Activated T-helper 1 cell treated with anti-CD3 and anti-CD28 coated beads, Interleukin-12 subunit alpha, Interleukin-12 subunit beta, Interleukin-2, Interleukin-4 antibody, amounts not matched to agents 30 ng/mL and 10 ng/mL and 1 ng/mL, durations not matched to agents 14 hours and 24 hours and 36 hours (primary cell): ENCODE data around the gene PIEZO2. TPM values are rescaled to one million over a fixed set of nuclear protein-coding genes. Genes with fewer than 3 reads are reported as not detected.
"Not testable (repeated sequence)": the region's sequence is repeated elsewhere in the genome, so short reads cannot be mapped to it uniquely, and the experiment has no call there.

Source experiments
- DNase-seq: peaks from one replicate; pipeline ENCODE4 v3.0.0; 2021; ENCODE audit warnings: low spot score
- H3K27ac Mint-ChIP-seq: one replicate; pipeline ENCODE4 v1.8.0; 2021; ENCODE audit warnings: mild to moderate bottlenecking, mixed read lengths
- H3K27me3 Mint-ChIP-seq: one replicate; pipeline ENCODE4 v1.8.0; 2022; ENCODE audit warnings: mild to moderate bottlenecking, moderate library complexity, mixed read lengths; ENCODE audit not compliant: insufficient read depth
- H3K36me3 Mint-ChIP-seq: one replicate; pipeline ENCODE4 v1.8.0; 2021; ENCODE audit warnings: low read depth, mixed read lengths
- H3K4me1 Mint-ChIP-seq: one replicate; pipeline ENCODE4 v1.8.0; 2021; ENCODE audit warnings: low read depth, mixed read lengths
- H3K4me3 Mint-ChIP-seq: one replicate; pipeline ENCODE4 v1.8.0; 2021; ENCODE audit warnings: mild to moderate bottlenecking, moderate library complexity, mixed read lengths
- H3K9me3 Mint-ChIP-seq: one replicate; pipeline ENCODE4 v1.8.0; 2021; ENCODE audit warnings: mixed read lengths
- intact Hi-C: fragments of 100-400 bp; cut with micrococcal nuclease; formaldehyde crosslinking; loops from one replicate; pipeline ENCODE4 v1.15.1; 2024
- total RNA-seq: library from RNA; stranded (reverse); gene quantifications from 2 replicates; pipeline ENCODE4 v1.2.3, GENCODE V29; 2022

The PIEZO2 gene
- total RNA-seq, 1 donor from 2014 or later: not detected

- no peak overlapping the region for H3K4me3 Mint-ChIP-seq
- intact Hi-C loops: no loop called here
- H3K36me3 Mint-ChIP-seq: no peaks in the 10 kb centered on the region
- H3K4me1 Mint-ChIP-seq: no peaks in the 10 kb centered on the region
- H3K9me3 Mint-ChIP-seq: peaks cover 12% of the 10 kb centered on the region
- H3K27me3 Mint-ChIP-seq: no peaks in the 10 kb centered on the region
- no peak overlapping the region for H3K27ac Mint-ChIP-seq
- DNase-seq: no peak
Measured at GRCh38 chr18:10950080-10950875, 199.1 kb downstream of the PIEZO2 start.

- no peaks in the 10 kb centered on the region for H3K4me1 Mint-ChIP-seq
- H3K4me3 Mint-ChIP-seq: no peak overlapping the region
- H3K36me3 Mint-ChIP-seq: no peaks in the 10 kb centered on the region
- H3K27me3 Mint-ChIP-seq: no peaks in the 10 kb centered on the region
- H3K9me3 Mint-ChIP-seq: peaks cover 18% of the 10 kb centered on the region
- DNase-seq: no peak
- H3K27ac Mint-ChIP-seq: no peak overlapping the region
- intact Hi-C loops: no loop called here
Measured at GRCh38 chr18:10949655-10950054, 199.7 kb downstream of the PIEZO2 start.

- no peaks in the 10 kb centered on the region for H3K4me1 Mint-ChIP-seq
Measured at GRCh38 chr18:10948421-10948820, 200.9 kb downstream of the PIEZO2 start.

GRCh38 chr18:10946058-10946457 is 203.3 kb downstream of the PIEZO2 start:
- no peaks in the 10 kb centered on the region for H3K27me3 Mint-ChIP-seq
- intact Hi-C loops: no loop called here

More at GRCh38 chr18:10948421-10948820, 200.9 kb downstream of the PIEZO2 start:
- H3K4me3 Mint-ChIP-seq: no peak overlapping the region
- no peak overlapping the region for H3K27ac Mint-ChIP-seq
- no peaks in the 10 kb centered on the region for H3K36me3 Mint-ChIP-seq
- intact Hi-C loops: no loop called here
- H3K9me3 Mint-ChIP-seq: peaks cover 28% of the 10 kb centered on the region
- no peak for DNase-seq
- H3K27me3 Mint-ChIP-seq: no peaks in the 10 kb centered on the region

GRCh38 chr18:10942998-10943397 is 206.4 kb downstream of the PIEZO2 start:
- Mint-ChIP-seq H3K4me3 (no peak overlapping the region), H3K27me3 (no peaks in the 10 kb centered on the region), H3K36me3 (no peaks in the 10 kb centered on the region), H3K4me1 (no peaks in the 10 kb centered on the region), H3K9me3 (peaks cover 30% of the 10 kb centered on the region), H3K27ac (no peak overlapping the region)
- no peak for DNase-seq
- intact Hi-C loops: no loop called here

More at GRCh38 chr18:10946058-10946457, 203.3 kb downstream of the PIEZO2 start:
- H3K9me3 Mint-ChIP-seq: peaks cover 30% of the 10 kb centered on the region
- H3K27ac Mint-ChIP-seq: no peak overlapping the region
- DNase-seq: no peak
- H3K4me1 Mint-ChIP-seq: no peaks in the 10 kb centered on the region
- no peaks in the 10 kb centered on the region for H3K36me3 Mint-ChIP-seq
- no peak overlapping the region for H3K4me3 Mint-ChIP-seq

- no peak overlapping the region for H3K27ac Mint-ChIP-seq
- no peaks in the 10 kb centered on the region for H3K36me3 Mint-ChIP-seq
- peaks cover 3% of the 10 kb centered on the region for H3K27me3 Mint-ChIP-seq
- H3K4me1 Mint-ChIP-seq: no peaks in the 10 kb centered on the region
- no peak for DNase-seq
- intact Hi-C loops: no loop called here
- peaks cover 14% of the 10 kb centered on the region for H3K9me3 Mint-ChIP-seq
- no peak overlapping the region for H3K4me3 Mint-ChIP-seq
Measured at GRCh38 chr18:10939822-10940221, 209.5 kb downstream of the PIEZO2 start.

GRCh38 chr18:10937743-10938640 is 211.4 kb downstream of the PIEZO2 start:
- no peak overlapping the region for H3K4me3 Mint-ChIP-seq
- peaks cover 3% of the 10 kb centered on the region for H3K27me3 Mint-ChIP-seq
- no peak overlapping the region for H3K27ac Mint-ChIP-seq
- H3K9me3 Mint-ChIP-seq: no peaks in the 10 kb centered on the region
- intact Hi-C loops: no loop called here
- H3K36me3 Mint-ChIP-seq: no peaks in the 10 kb centered on the region
- no peaks in the 10 kb centered on the region for H3K4me1 Mint-ChIP-seq
- DNase-seq: no peak

GRCh38 chr18:10936176-10937053 is 213.0 kb downstream of the PIEZO2 start:
- H3K4me1 Mint-ChIP-seq: no peaks in the 10 kb centered on the region
- DNase-seq: no peak
- intact Hi-C loops: no loop called here
- H3K27me3 Mint-ChIP-seq: peaks cover 4% of the 10 kb centered on the region
- no peaks in the 10 kb centered on the region for H3K36me3 Mint-ChIP-seq
- no peak overlapping the region for H3K27ac Mint-ChIP-seq
- no peak overlapping the region for H3K4me3 Mint-ChIP-seq
- no peaks in the 10 kb centered on the region for H3K9me3 Mint-ChIP-seq

- Mint-ChIP-seq H3K4me3 (no peak overlapping the region), H3K27me3 (peaks cover 4% of the 10 kb centered on the region), H3K9me3 (no peaks in the 10 kb centered on the region), H3K27ac (no peak overlapping the region), H3K36me3 (no peaks in the 10 kb centered on the region), H3K4me1 (no peaks in the 10 kb centered on the region)
- no peak for DNase-seq
- intact Hi-C loops: no loop called here
Measured at GRCh38 chr18:10935588-10935987, 213.8 kb downstream of the PIEZO2 start.

- H3K27ac Mint-ChIP-seq, H3K4me1 Mint-ChIP-seq, H3K4me3 Mint-ChIP-seq, DNase-seq, intact Hi-C loops, H3K9me3 Mint-ChIP-seq, H3K36me3 Mint-ChIP-seq, H3K27me3 Mint-ChIP-seq: not testable (repeated sequence)
Measured at GRCh38 chr18:10933648-10934047, 215.7 kb downstream of the PIEZO2 start.

- peaks cover 1% of the 10 kb centered on the region for H3K27me3 Mint-ChIP-seq
- H3K9me3 Mint-ChIP-seq: no peaks in the 10 kb centered on the region
- intact Hi-C loops: no loop called here
- DNase-seq: no peak
- H3K36me3 Mint-ChIP-seq: no peaks in the 10 kb centered on the region
- no peaks in the 10 kb centered on the region for H3K4me1 Mint-ChIP-seq
- H3K4me3 Mint-ChIP-seq: no peak overlapping the region
- H3K27ac Mint-ChIP-seq: no peak overlapping the region
Measured at GRCh38 chr18:10930076-10930475, 219.3 kb downstream of the PIEZO2 start.

- intact Hi-C loops: no loop called here
- H3K9me3 Mint-ChIP-seq: no peaks in the 10 kb centered on the region
- H3K27me3 Mint-ChIP-seq: peaks cover 1% of the 10 kb centered on the region
- H3K27ac Mint-ChIP-seq: no peak overlapping the region
- H3K36me3 Mint-ChIP-seq: no peaks in the 10 kb centered on the region
- no peak for DNase-seq
- H3K4me3 Mint-ChIP-seq: no peak overlapping the region
- H3K4me1 Mint-ChIP-seq: no peaks in the 10 kb centered on the region
Measured at GRCh38 chr18:10928772-10929373, 220.5 kb downstream of the PIEZO2 start.
